A549 (cell line): ENCODE data around the gene CD63. TPM values are rescaled to one million over a fixed set of nuclear protein-coding genes. Genes with fewer than 3 reads are reported as not detected.

ENCODE experiments used
- ATAC-seq, 2 experiments: fragments of 200-7000 bp in 1 of 2; fragments of >200 bp in 1 of 2; cut with Nextera tagmentation in 1 of 2; cut with Tn5 transposase in 1 of 2; 3 replicates each; pipeline versions ENCODE4 v1.8.0 to v1.9.1; 2018 to 2020; ENCODE audit warnings: mild to moderate bottlenecking in 1 of 2, moderate library complexity in 1 of 2
- CTCF ChIA-PET: fragments of 300-600 bp; sonication (Branson Sonifier 250); formaldehyde crosslinking; extraction: SDS; loops from one replicate; lab custom pipeline; 2021; ENCODE audit warnings: antibody characterized with exemption, inconsistent platforms; lab: Yijun Ruan, JAX
- POLR2A ChIA-PET: fragments of 350-600 bp; formaldehyde crosslinking; extraction: SDS; loops from one replicate; lab custom pipeline; 2021; ENCODE audit warnings: antibody characterized with exemption, inconsistent platforms; lab: Yijun Ruan, JAX
- DNase-seq, 2 experiments: peaks; one replicate each; pipeline versions ENCODE4 v3.0.0 to v3.0.0-alpha.2; 2011 to 2016; ENCODE audit warnings: low read depth in 1 of 2, low spot score in 1 of 2
- FAIRE-seq: peaks from 2 replicates; lab custom pipeline; 2011; peaks lifted over from hg19 to GRCh38; lab: Jason Lieb, UNC
- H3K27ac ChIP-seq, 2 experiments: fragments of >200 bp; sonication (Bioruptor Twin); formaldehyde crosslinking; 3 replicates each; pipeline ENCODE4 v1.5.1; 2016 to 2017
- H3K4me1 ChIP-seq: fragments of >200 bp; sonication (Bioruptor Twin); formaldehyde crosslinking; 3 replicates; pipeline ENCODE4 v1.6.1; 2016
- H3K4me2 ChIP-seq: fragments of >200 bp; sonication (Bioruptor Twin); formaldehyde crosslinking; 3 replicates; pipeline ENCODE4 v1.6.1; 2016
- H3K4me3 ChIP-seq: fragments of >200 bp; sonication (Bioruptor Twin); formaldehyde crosslinking; 3 replicates; pipeline ENCODE4 v1.5.1; 2016
- H3K9me3 ChIP-seq: fragments of >200 bp; sonication (Bioruptor Twin); formaldehyde crosslinking; 3 replicates; pipeline ENCODE4 v1.6.1; 2016
- CHD4 ChIP-seq: fragments of 200-600 bp; sonication (generic); IDR thresholded peaks from 2 replicates; pipeline ENCODE4 v1.6.1; 2016; ENCODE audit warnings: antibody characterized with exemption, mild to moderate bottlenecking, borderline replicate concordance
- EHF ChIP-seq: fragments of 250-450 bp; sonication (Bioruptor Pico); IDR thresholded peaks from 2 replicates; pipeline ENCODE4 v1.5.0; 2020; ENCODE audit warnings: mild to moderate bottlenecking
- EHMT2 ChIP-seq: fragments of 200-600 bp; sonication (generic); IDR thresholded peaks from 2 replicates; pipeline ENCODE4 v1.6.1; 2016; ENCODE audit warnings: antibody characterized with exemption, low read depth, mild to moderate bottlenecking, moderate library complexity
- FOSB ChIP-seq: fragments of 250-450 bp; sonication (Bioruptor Pico); IDR thresholded peaks from 2 replicates; pipeline ENCODE4 v1.5.0; 2020; ENCODE audit warnings: mild to moderate bottlenecking, moderate library complexity
- FOSL2 ChIP-seq, 2 experiments: fragments of 450-650 bp in 1 of 2; fragments of >200 bp in 1 of 2; sonication (Bioruptor Twin) in 1 of 2; formaldehyde crosslinking; IDR thresholded peaks; 2 replicates each; pipeline versions ENCODE4 v1.5.0 to v1.6.1; 2016 to 2020; ENCODE audit warnings: mild to moderate bottlenecking in 1 of 2, moderate library complexity in 1 of 2
- FOXS1 ChIP-seq: fragments of 250-450 bp; sonication (Bioruptor Pico); IDR thresholded peaks from 2 replicates; pipeline ENCODE4 v1.5.0; 2020; ENCODE audit warnings: mild to moderate bottlenecking, moderate library complexity
- GATA3 ChIP-seq: IDR thresholded peaks from 2 replicates; pipeline ENCODE4 v1.6.1; 2012; ENCODE audit warnings: borderline replicate concordance
- HOXA7 ChIP-seq: fragments of 250-450 bp; sonication (Bioruptor Pico); IDR thresholded peaks from 2 replicates; pipeline ENCODE4 v1.5.0; 2020; ENCODE audit warnings: mild to moderate bottlenecking, moderate library complexity
- HOXB13 ChIP-seq: fragments of 250-450 bp; sonication (Bioruptor Pico); IDR thresholded peaks from 2 replicates; pipeline ENCODE4 v1.5.0; 2020; ENCODE audit warnings: low read depth, mild to moderate bottlenecking, moderate library complexity
- KDM1A ChIP-seq: fragments of 200-600 bp; sonication (generic); IDR thresholded peaks from 2 replicates; pipeline ENCODE4 v1.6.1; 2016; ENCODE audit warnings: low read depth, mild to moderate bottlenecking
- NPAS2 ChIP-seq: fragments of 250-450 bp; sonication (Bioruptor Pico); IDR thresholded peaks from 2 replicates; pipeline ENCODE4 v1.8.0; 2022; ENCODE audit warnings: mild to moderate bottlenecking, moderate library complexity, borderline replicate concordance
- POLR2AphosphoS2 ChIP-seq: conservative IDR thresholded peaks from 2 replicates; pipeline ENCODE4 v1.6.1; 2012; ENCODE audit warnings: low read length, improper control_type of control experiment, inconsistent platforms
- RAD21 ChIP-seq, 2 experiments: fragments of >200 bp in 1 of 2; sonication (Bioruptor Twin) in 1 of 2; formaldehyde crosslinking in 1 of 2; IDR thresholded peaks in 1 of 2; conservative IDR thresholded peaks in 1 of 2; 2 replicates in 1 of 2; 3 replicates in 1 of 2; pipeline ENCODE4 v1.6.1; 2012 to 2018; ENCODE audit warnings: inconsistent platforms in 1 of 2
- RNF2 ChIP-seq: fragments of 200-600 bp; sonication (generic); IDR thresholded peaks from 2 replicates; pipeline ENCODE4 v1.6.1; 2016; ENCODE audit warnings: low read depth, mild to moderate bottlenecking, antibody characterized with exemption, moderate library complexity, borderline replicate concordance
- SREBF2 ChIP-seq: fragments of 450-650 bp; IDR thresholded peaks from 2 replicates; pipeline ENCODE4 v1.6.1; 2014; ENCODE audit warnings: mild to moderate bottlenecking, moderate library complexity
- TFCP2L1 ChIP-seq: fragments of 250-450 bp; sonication (Bioruptor Pico); IDR thresholded peaks from 2 replicates; pipeline ENCODE4 v1.5.0; 2021; ENCODE audit warnings: mild to moderate bottlenecking
- ZSCAN20 ChIP-seq: fragments of 250-450 bp; sonication (Bioruptor Pico); IDR thresholded peaks from 2 replicates; pipeline ENCODE4 v1.8.0; 2022; ENCODE audit warnings: mild to moderate bottlenecking, moderate library complexity
- WGBS: methylation state at CpG from one replicate; pipeline ENCODE4 v1.1.6; 2017; ENCODE audit errors: missing lambda C conversion rate; 5-methylcytosine and 5-hydroxymethylcytosine counted together
- polyA plus RNA-seq, 4 experiments: library from polyadenylated mRNA; depleted of rRNA in 3 of 4; stranded (reverse); fragments of >200 nt; fragmentation: RNase III in 1 of 4; extraction: RNeasy Plus Mini Kit Qiagen cat#74134 plus additional on column Dnase treatment in 1 of 4; gene quantifications; 2 replicates in 3 of 4; 3 replicates in 1 of 4; pipeline ENCODE4 v1.2.3, GENCODE V29; 2011 to 2017
- TF ChIP-seq, protein P1 (sequence below): IDR thresholded peaks from 2 replicates; pipeline ENCODE4 v1.6.1; 2012; ENCODE audit warnings: low read depth, borderline replicate concordance
- TF ChIP-seq, protein P2 (sequence below): fragments of 250-450 bp; sonication (Bioruptor Pico); IDR thresholded peaks from 2 replicates; pipeline ENCODE4 v1.5.0; 2021; ENCODE audit warnings: mild to moderate bottlenecking, moderate library complexity, borderline replicate concordance

CD63 gene
- polyA plus RNA-seq, 2 of the 4 experiments (the other 2 are of a cell fraction), result 530 to 724 TPM

DNA sequence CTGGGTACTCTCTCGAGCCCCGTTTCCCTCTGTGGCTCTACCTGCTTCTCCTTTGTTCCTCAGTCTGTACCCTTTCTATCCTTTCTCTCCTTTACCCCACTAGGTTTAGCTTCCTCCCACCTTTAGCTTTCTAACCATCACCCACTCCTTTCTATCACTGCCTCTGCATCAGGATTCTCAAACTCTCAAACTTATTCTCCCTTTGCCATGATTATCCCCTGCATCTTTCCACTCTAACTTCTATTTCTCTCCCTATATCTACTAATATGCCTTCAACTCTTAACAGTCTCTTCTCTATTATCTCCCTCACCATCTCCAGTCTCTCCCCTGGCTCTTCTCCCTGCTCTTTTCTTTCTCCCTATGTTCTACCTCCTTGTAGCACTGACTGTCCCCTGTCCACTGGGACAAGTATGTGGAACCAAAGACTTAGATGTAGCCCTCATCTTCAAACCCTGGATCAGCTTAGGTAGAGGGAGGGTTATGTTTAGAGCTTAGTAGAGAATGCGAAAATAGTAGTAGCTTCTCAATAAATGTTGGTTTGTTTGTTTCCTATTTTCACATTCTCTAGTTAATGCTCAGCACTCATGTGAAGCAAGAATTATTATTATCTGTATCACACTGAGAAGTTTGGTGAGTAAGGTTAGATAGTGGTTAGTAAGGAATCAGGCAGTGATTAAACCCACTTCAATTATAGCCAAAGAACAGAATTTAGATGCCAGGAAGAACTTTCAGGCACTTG lies 17.5 kb upstream of the CD63 start:
- H3K27ac ChIP-seq, result no peak overlapping the region
- no peak for FAIRE-seq
- TF ChIP-seq SREBF2 (no peak), KDM1A (no peak), EHMT2 (no peak), FOXS1 (CRISPR knock-in tag) (no peak), POLR2AphosphoS2 (no peak)
- TF ChIP-seq, protein P1, sequence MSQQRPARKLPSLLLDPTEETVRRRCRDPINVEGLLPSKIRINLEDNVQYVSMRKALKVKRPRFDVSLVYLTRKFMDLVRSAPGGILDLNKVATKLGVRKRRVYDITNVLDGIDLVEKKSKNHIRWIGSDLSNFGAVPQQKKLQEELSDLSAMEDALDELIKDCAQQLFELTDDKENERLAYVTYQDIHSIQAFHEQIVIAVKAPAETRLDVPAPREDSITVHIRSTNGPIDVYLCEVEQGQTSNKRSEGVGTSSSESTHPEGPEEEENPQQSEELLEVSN, result no peak
- ChIA-PET CTCF (interaction anchor here (0.6 to 14.4 kb wide), 7 partner anchors 9 to 236 kb away, joined by 3 to 137 read pairs (median 3); partner anchors contain the start of genes ORMDL2 and SARNP), POLR2A (no interaction called here)
- H3K4me2 ChIP-seq, result no peak overlapping the region
- no peak overlapping the region for H3K4me3 ChIP-seq
- no peak for ATAC-seq
- no peak for DNase-seq
- H3K9me3 ChIP-seq, result no peaks in the 10 kb centered on the region
- WGBS, result 90% methylated on average over 3 of the region's 3 CpGs
- peaks cover 24% of the 10 kb centered on the region; the same call in 2 of the 3 replicates for H3K4me1 ChIP-seq

DNA sequence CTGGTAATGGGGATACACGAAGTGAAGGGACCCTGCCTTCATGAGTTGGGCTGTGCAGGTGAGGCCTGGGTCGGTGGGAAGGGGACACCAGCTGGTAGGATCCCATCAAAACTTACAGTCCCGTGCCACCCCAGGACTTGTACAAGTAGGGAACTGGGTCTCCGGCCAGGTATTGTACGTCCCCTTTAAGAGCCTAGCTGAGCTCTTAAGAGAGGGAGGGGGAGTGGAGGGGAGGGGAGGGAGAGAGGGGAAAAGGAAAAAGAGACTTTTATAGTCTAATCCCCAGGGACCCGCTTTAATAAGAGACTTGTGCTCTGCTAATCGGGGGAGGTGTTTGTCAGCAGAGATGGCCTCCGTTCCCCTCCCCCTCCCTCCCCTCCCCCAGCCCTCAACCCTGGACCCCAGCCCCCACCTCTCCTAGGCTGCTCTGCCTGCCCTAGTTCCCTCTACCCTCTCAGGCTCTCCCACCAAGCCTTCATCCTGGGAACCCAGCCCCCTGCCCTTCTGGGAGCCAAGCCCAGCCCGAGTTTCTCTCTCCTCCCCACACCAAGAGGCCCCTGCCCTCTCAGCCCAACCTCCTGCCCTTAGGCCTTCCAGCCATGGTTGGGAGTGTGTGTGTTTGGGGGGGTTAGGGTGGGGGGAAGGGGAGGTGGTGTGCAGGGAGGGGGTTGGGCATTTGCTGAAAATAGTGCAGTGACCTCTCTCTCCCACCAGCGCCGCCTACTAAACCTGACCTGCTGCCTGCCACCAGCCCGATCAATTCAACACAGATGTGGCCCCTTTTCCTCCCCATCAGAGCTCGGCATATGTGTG lies 16.8 kb upstream of the CD63 start:
- ChIA-PET POLR2A (no interaction called here), CTCF (interaction anchor here (1.4 to 14.4 kb wide), 4 partner anchors 8 to 284 kb away, joined by 3 to 137 read pairs (median 12); no protein-coding TSS in a partner anchor)
- H3K27ac ChIP-seq, result no peak overlapping the region
- 77% methylated on average over 12 of the region's 13 CpGs for WGBS
- DNase-seq, result no peak
- ATAC-seq, result no peak
- H3K4me1 ChIP-seq, result peaks cover 24% of the 10 kb centered on the region; the same call in 2 of the 3 replicates
- H3K4me2 ChIP-seq, result no peak overlapping the region
- TF ChIP-seq RNF2 (no peak), KDM1A (no peak), HOXA7 (CRISPR knock-in tag) (no peak), FOSL2 (IDR thresholded peaks at IDR 0.05) (no peak), FOSL2 (CRISPR knock-in tag; IDR thresholded peaks at IDR 0.05) (no peak), GATA3 (no peak), EHF (CRISPR knock-in tag) (no peak), NPAS2 (CRISPR knock-in tag) (no peak), FOSB (CRISPR knock-in tag) (no peak), HOXB13 (CRISPR knock-in tag) (no peak), TFCP2L1 (no peak), RAD21 (conservative IDR thresholded peaks at IDR 0.05 in 1 of 2, IDR thresholded peaks at IDR 0.05 in 1 of 2) (no peak), ZSCAN20 (CRISPR knock-in tag) (no peak), CHD4 (no peak)
- TF ChIP-seq, protein P2, sequence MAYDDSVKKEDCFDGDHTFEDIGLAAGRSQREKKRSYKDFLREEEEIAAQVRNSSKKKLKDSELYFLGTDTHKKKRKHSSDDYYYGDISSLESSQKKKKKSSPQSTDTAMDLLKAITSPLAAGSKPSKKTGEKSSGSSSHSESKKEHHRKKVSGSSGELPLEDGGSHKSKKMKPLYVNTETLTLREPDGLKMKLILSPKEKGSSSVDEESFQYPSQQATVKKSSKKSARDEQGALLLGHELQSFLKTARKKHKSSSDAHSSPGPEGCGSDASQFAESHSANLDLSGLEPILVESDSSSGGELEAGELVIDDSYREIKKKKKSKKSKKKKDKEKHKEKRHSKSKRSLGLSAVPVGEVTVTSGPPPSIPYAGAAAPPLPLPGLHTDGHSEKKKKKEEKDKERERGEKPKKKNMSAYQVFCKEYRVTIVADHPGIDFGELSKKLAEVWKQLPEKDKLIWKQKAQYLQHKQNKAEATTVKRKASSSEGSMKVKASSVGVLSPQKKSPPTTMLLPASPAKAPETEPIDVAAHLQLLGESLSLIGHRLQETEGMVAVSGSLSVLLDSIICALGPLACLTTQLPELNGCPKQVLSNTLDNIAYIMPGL, result no peak
- TF ChIP-seq, all 56 proteins: peak for 0
- Histone ChIP-seq H3K4me3 (no peak overlapping the region), H3K9me3 (no peaks in the 10 kb centered on the region)
- no peak for FAIRE-seq
